ENCODE measurements around the gene PPWD1. TPM values are rescaled to one million over a fixed set of nuclear protein-coding genes. Genes with fewer than 3 reads are reported as not detected.

Gene PPWD1
- total and polyA plus RNA-seq, 2 of the 13 experiments (the other 11 are each of a cell fraction or from before 2014, with no cell fraction given), result 7.4 to 44.3 TPM

- TF ChIP-seq MXI1 (IDR thresholded peaks at IDR 0.05; ENCODE audit: borderline replicate concordance, low read depth, low read length) (peak; percentile 88; the same call in 2 of the 3 replicates), ZNF556 (CRISPR knock-in tag; IDR thresholded peaks at IDR 0.05; ENCODE audit: borderline replicate concordance) (0 out of 2 replicates have a peak, but pooled peaks have one; percentile 20), MIER2 (CRISPR knock-in tag; IDR thresholded peaks at IDR 0.05) (no peak), THRA (CRISPR knock-in tag; IDR thresholded peaks at IDR 0.05; ENCODE audit: borderline replicate concordance) (no peak), FOSL2 (CRISPR knock-in tag; IDR thresholded peaks at IDR 0.05) (peak; percentile 19; the same call in 1 of the 2 replicates), SALL2 (CRISPR knock-in tag; IDR thresholded peaks at IDR 0.05) (peak; percentile 74; the same call in 1 of the 2 replicates), ZNF768 (CRISPR knock-in tag; IDR thresholded peaks at IDR 0.05) (no peak), KDM4B (CRISPR knock-in tag; IDR thresholded peaks at IDR 0.05) (no peak), ZNF510 (CRISPR knock-in tag; IDR thresholded peaks at IDR 0.05; ENCODE audit: low read depth) (peak; percentile 48; the same call in 1 of the 2 replicates), ZNF180 (CRISPR knock-in tag; IDR thresholded peaks at IDR 0.05; ENCODE audit: borderline replicate concordance, low read depth) (no peak), PAX8 (CRISPR knock-in tag; IDR thresholded peaks at IDR 0.05; ENCODE audit: borderline replicate concordance) (no peak), MLX (CRISPR knock-in tag; IDR thresholded peaks at IDR 0.05) (no peak), SMARCE1 (IDR thresholded peaks at IDR 0.05; ENCODE audit: borderline replicate concordance) (no peak), IRF1 (CRISPR knock-in tag; IDR thresholded peaks at IDR 0.05; ENCODE audit: low read depth) (no peak), HDAC6 (IDR thresholded peaks at IDR 0.05; ENCODE audit: low read depth, low read length) (no peak), ZNF652 (CRISPR knock-in tag; IDR thresholded peaks at IDR 0.05; ENCODE audit: borderline replicate concordance, low read depth) (no peak), CAMTA2 (CRISPR knock-in tag; IDR thresholded peaks at IDR 0.05; ENCODE audit: borderline replicate concordance) (no peak), ZNF562 (CRISPR knock-in tag; IDR thresholded peaks at IDR 0.05; ENCODE audit: borderline replicate concordance) (no peak), ZMAT5 (CRISPR knock-in tag; IDR thresholded peaks at IDR 0.05; ENCODE audit: borderline replicate concordance, low read depth) (no peak), SYNCRIP (IDR thresholded peaks at IDR 0.05; ENCODE audit: insufficient read depth, low read depth, low read length) (no peak), RXRB (CRISPR knock-in tag; IDR thresholded peaks at IDR 0.05; ENCODE audit: borderline replicate concordance) (peak; percentile 57; the same call in 1 of the 2 replicates), ZNF839 (CRISPR knock-in tag; IDR thresholded peaks at IDR 0.05; ENCODE audit: borderline replicate concordance) (peak; percentile 85; the same call in 1 of the 2 replicates), ZSCAN9 (CRISPR knock-in tag; IDR thresholded peaks at IDR 0.05; ENCODE audit: borderline replicate concordance) (peak; percentile 75), ZSCAN5A (CRISPR knock-in tag; IDR thresholded peaks at IDR 0.05; ENCODE audit: borderline replicate concordance) (peak; percentile 84; the same call in 1 of the 2 replicates)
Measured at GRCh38 chr5:65562731-65563701, at the start of gene PPWD1, which contains the start of gene CENPK (continued).

Data from HepG2 (cell line).